ENCODE data around the gene RPS21.
A peak's percentile ranks its signal among the peaks of the same experiment; 100 is the strongest.

Gene RPS21

GRCh38 chr20:62350098-62350628 is 36.7 kb upstream of the RPS21 start:
- no peaks in the 10 kb centered on the region for H3K36me3 ChIP-seq (ENCODE audit: control insufficient read depth, insufficient read depth, low read length)
- no peak overlapping the region for H3K4me3 ChIP-seq (ENCODE audit: low read depth, low read length)

DNA sequence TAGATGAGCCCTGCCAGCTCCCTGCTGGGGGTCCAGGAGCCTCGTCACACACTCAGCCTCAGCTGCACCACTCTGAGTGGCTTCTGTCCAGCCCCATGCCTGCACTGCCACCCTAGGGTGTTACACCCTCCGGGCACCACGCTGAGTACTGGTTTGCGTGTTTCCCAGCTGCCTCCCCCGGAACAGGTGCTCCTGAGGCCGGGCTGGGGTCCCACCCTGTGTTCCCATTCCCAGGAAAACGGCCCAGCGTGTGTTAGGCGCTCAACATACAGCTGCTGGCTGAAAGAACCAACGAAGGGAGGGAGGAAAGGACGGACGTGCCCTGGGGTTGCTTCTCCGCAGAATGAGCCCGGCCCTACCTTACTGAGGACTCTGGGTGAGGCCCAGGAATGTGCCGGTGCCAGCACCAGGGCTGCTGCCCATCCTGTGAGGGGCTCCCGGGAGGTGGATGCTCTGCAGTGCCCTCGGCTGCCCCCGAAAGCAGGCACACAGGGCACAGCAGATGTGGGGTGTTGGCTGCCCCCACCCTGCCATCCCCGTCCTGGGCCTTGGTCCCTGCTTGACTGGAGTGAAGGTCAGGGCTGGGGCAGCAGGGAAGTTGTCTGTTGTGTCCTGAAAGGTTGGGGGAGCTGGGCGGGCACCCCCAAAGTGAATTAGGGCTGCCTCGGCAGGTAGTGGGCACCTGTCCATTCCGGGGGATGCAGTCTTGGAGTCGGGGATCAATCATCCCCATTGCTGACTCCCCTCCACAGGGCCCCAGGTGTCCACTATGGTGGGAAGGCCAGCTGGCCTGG is 36.1 kb upstream of the RPS21 start:
- TF ChIP-seq, protein P1, sequence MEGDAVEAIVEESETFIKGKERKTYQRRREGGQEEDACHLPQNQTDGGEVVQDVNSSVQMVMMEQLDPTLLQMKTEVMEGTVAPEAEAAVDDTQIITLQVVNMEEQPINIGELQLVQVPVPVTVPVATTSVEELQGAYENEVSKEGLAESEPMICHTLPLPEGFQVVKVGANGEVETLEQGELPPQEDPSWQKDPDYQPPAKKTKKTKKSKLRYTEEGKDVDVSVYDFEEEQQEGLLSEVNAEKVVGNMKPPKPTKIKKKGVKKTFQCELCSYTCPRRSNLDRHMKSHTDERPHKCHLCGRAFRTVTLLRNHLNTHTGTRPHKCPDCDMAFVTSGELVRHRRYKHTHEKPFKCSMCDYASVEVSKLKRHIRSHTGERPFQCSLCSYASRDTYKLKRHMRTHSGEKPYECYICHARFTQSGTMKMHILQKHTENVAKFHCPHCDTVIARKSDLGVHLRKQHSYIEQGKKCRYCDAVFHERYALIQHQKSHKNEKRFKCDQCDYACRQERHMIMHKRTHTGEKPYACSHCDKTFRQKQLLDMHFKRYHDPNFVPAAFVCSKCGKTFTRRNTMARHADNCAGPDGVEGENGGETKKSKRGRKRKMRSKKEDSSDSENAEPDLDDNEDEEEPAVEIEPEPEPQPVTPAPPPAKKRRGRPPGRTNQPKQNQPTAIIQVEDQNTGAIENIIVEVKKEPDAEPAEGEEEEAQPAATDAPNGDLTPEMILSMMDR (IDR thresholded peaks at IDR 0.05): no peak
- Histone ChIP-seq H3K36me3 (ENCODE audit: control insufficient read depth, insufficient read depth, low read length) (no peaks in the 10 kb centered on the region), H3K79me2 (peaks cover 2% of the 10 kb centered on the region), H3K9ac (no peak overlapping the region), H3K4me1 (peaks cover 2% of the 10 kb centered on the region), H3K27ac (no peak overlapping the region), H3K9me3 (ENCODE audit: control insufficient read depth, low read length) (no peaks in the 10 kb centered on the region), H3K4me3 (ENCODE audit: low read depth, low read length) (no peak overlapping the region), H2AFZ (no peak overlapping the region), H3K4me2 (ENCODE audit: low read length) (no peak overlapping the region), H3K27me3 (ENCODE audit: control insufficient read depth, insufficient read depth, low read length) (no peaks in the 10 kb centered on the region)

More at GRCh38 chr20:62350098-62350628, 36.7 kb upstream of the RPS21 start:
- no peaks in the 10 kb centered on the region for H3K27me3 ChIP-seq (ENCODE audit: control insufficient read depth, insufficient read depth, low read length)
- H3K9me3 ChIP-seq (ENCODE audit: control insufficient read depth, low read length): no peaks in the 10 kb centered on the region
- H3K9ac ChIP-seq: no peak overlapping the region
- no peak overlapping the region for H3K4me2 ChIP-seq (ENCODE audit: low read length)
- H3K79me2 ChIP-seq: peaks cover 1% of the 10 kb centered on the region
- no peak overlapping the region for H2AFZ ChIP-seq
- TF ChIP-seq, protein P1 (IDR thresholded peaks at IDR 0.05): no peak
- H3K27ac ChIP-seq: no peak overlapping the region
- H3K4me1 ChIP-seq: no peaks in the 10 kb centered on the region

DNA sequence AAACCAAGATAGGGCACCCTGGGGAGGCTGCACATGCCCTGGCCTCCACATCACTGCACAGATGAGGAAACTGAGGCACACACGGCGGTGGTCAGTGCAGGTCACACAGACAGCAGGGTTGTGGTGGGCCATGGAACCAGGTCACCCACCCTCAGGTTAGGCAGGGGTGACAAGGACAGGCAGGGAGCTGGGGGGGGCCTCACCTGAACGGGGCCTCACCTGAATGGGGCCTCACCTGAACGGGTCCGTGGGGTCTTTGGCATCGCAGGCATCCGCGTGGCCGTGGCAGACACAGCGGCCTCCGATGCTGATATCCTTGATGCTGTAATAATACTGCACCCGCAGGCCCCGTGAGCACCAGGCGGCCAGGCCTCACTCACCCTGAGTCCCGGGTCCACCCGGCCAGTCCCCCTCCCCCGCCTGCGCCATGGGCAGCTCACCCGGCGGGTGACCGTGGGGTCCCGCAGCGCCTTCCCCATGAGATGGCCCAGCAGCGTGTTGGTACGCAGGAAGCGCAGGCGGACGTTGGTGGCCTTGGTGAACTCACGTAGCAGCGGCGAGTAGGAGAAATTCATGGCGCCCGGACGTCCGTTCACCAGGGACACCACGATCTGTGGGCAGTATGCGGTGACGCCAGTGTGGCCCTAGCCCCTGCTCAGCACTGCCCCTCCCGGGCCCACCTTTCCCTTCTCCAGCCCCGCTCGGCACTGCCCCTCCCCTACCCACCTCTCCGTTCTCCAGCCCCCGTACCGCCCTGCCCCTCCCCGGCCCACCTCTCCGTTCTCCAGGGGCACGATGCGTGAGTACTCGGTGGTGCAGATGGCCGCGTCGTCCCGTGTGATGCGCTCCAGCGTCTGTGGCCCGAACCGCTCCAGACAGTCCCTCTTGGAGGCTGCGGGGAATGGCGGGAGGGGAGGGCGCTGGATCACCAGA is 35.2 kb upstream of the RPS21 start:
- Histone ChIP-seq H3K36me3 (ENCODE audit: control insufficient read depth, insufficient read depth, low read length) (no peaks in the 10 kb centered on the region), H3K4me2 (ENCODE audit: low read length) (no peak overlapping the region), H2AFZ (no peak overlapping the region), H3K9me3 (ENCODE audit: control insufficient read depth, low read length) (no peaks in the 10 kb centered on the region), H3K9ac (no peak overlapping the region), H3K79me2 (peaks cover 2% of the 10 kb centered on the region), H3K4me1 (peaks cover 11% of the 10 kb centered on the region), H3K4me3 (ENCODE audit: low read depth, low read length) (no peak overlapping the region), H3K27me3 (ENCODE audit: control insufficient read depth, insufficient read depth, low read length) (no peaks in the 10 kb centered on the region), H3K27ac (no peak overlapping the region)
- TF ChIP-seq, protein P1 (IDR thresholded peaks at IDR 0.05): no peak

DNA sequence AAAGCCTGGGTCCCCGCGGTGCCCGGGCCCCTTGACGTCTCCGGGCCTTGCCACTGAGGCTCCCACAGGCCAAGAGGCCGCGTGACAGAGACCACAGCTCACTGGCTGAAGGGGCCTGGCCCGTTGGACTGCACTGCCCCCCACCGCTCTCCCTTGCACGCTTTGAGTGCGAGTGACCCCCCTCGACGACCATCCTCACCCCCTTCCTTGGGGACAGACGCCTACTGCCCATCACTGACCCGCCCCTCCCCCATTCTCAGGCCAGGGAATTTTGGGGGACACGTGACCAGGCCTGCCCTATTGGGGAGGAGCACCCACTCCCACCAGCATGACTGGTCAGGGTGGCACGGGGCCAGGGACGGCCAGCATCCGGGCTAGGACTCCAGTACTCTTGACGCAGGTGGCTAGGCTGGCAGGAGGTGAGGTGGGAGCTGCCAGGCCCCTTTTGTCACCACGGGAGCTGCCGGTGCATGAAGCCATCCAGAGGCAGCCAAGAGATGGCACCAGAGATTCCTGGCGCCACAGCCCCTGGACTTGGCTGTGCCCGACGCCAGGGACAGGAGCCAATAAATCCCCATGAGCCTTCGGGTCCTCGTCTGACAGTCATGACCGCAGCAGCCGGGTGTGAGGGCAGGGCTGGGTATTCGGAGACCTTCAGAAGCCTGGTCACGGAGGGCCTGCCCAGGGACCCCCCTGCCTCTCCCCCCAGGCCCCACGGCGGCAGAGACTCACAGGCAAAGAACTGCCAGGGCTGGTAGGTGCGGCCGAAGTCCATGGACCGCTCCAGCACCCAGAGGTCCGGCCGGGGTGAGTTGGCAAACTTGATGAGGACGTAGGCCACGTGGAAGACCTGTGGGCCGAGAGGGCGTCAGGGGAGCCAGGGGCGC is 34.3 kb upstream of the RPS21 start:
- Histone ChIP-seq H3K9ac (no peak overlapping the region), H3K36me3 (ENCODE audit: control insufficient read depth, insufficient read depth, low read length) (no peaks in the 10 kb centered on the region), H3K9me3 (ENCODE audit: control insufficient read depth, low read length) (no peaks in the 10 kb centered on the region), H3K4me1 (peaks cover 14% of the 10 kb centered on the region), H3K4me3 (ENCODE audit: low read depth, low read length) (no peak overlapping the region), H3K79me2 (peaks cover 2% of the 10 kb centered on the region), H3K4me2 (ENCODE audit: low read length) (no peak overlapping the region), H2AFZ (no peak overlapping the region), H3K27me3 (ENCODE audit: control insufficient read depth, insufficient read depth, low read length) (no peaks in the 10 kb centered on the region), H3K27ac (no peak overlapping the region)
- TF ChIP-seq, protein P1 (IDR thresholded peaks at IDR 0.05): peak; percentile 53

All from parathyroid adenoma (tissue), 2 donors.